Liver (tissue), 9 donors: ENCODE results near the gene NXPE3. TPM values are rescaled to one million over a fixed set of nuclear protein-coding genes. Genes with fewer than 3 reads are reported as not detected.
A peak's percentile ranks its signal among the peaks of the same experiment; 100 is the strongest.

ENCODE experiments used
- DNase-seq: peaks from one replicate; pipeline ENCODE4 v3.0.0-alpha.2; 2017; ENCODE audit warnings: low spot score
- H3K27ac ChIP-seq, 2 donors: one replicate each; pipeline ENCODE4 v1.7.0; 2013; ENCODE audit warnings: inconsistent platforms in 2 of 2, low read length in 2 of 2, control low read depth in 1 of 2, low read depth in 1 of 2, mild to moderate bottlenecking in 1 of 2
- H3K27me3 ChIP-seq, 4 donors: one replicate each; pipeline versions ENCODE4 v1.6.1 to v1.7.0; 2013; ENCODE audit warnings: low read length in 3 of 4, inconsistent platforms in 1 of 4, mild to moderate bottlenecking in 1 of 4, moderate library complexity in 1 of 4; ENCODE audit not compliant: control insufficient read depth in 4 of 4, insufficient read depth in 4 of 4
- H3K36me3 ChIP-seq, 4 donors: one replicate each; pipeline versions ENCODE4 v1.6.1 to v1.7.0; 2013; ENCODE audit warnings: low read length in 3 of 4, mild to moderate bottlenecking in 3 of 4, low read depth in 1 of 4, moderate library complexity in 1 of 4; ENCODE audit not compliant: control insufficient read depth in 4 of 4, insufficient read depth in 3 of 4
- H3K4me1 ChIP-seq, 4 donors: one replicate each; pipeline versions ENCODE4 v1.6.1 to v1.7.0; 2013; ENCODE audit warnings: low read length in 3 of 4, mild to moderate bottlenecking in 3 of 4, moderate library complexity in 1 of 4; ENCODE audit not compliant: control insufficient read depth in 4 of 4, insufficient read depth in 4 of 4
- H3K4me3 ChIP-seq, 3 donors: one replicate each; pipeline versions ENCODE4 v1.6.1 to v1.7.0; 2013; ENCODE audit warnings: low read length in 3 of 3, control low read depth in 1 of 3, low read depth in 1 of 3, mild to moderate bottlenecking in 1 of 3
- H3K9ac ChIP-seq, 2 donors: one replicate each; pipeline ENCODE4 v1.7.0; 2013; ENCODE audit warnings: low read length in 2 of 2, mild to moderate bottlenecking in 2 of 2, moderate library complexity in 2 of 2, control low read depth in 1 of 2, low read depth in 1 of 2
- H3K9me3 ChIP-seq, 4 donors: one replicate each; pipeline versions ENCODE4 v1.6.1 to v1.7.0; 2013; ENCODE audit warnings: low read length in 3 of 4; ENCODE audit not compliant: control insufficient read depth in 4 of 4
- EGR1 ChIP-seq, 2 donors: IDR thresholded peaks; 2 replicates each; pipeline ENCODE4 v1.6.1; 2016 to 2018; ENCODE audit warnings: antibody characterized with exemption in 2 of 2, low read depth in 2 of 2
- FOXA1 ChIP-seq: IDR thresholded peaks from 2 replicates; pipeline ENCODE4 v1.6.1; 2016; ENCODE audit warnings: antibody characterized with exemption
- FOXA2 ChIP-seq: IDR thresholded peaks from 2 replicates; pipeline ENCODE4 v1.6.1; 2016; ENCODE audit warnings: antibody characterized with exemption
- GABPA ChIP-seq, 2 donors: IDR thresholded peaks in 1 of 2; conservative IDR thresholded peaks in 1 of 2; 2 replicates each; pipeline ENCODE4 v1.6.1; 2016; ENCODE audit warnings: antibody characterized with exemption in 2 of 2, mild to moderate bottlenecking in 1 of 2, moderate library complexity in 1 of 2
- HNF4A ChIP-seq, 2 donors: conservative IDR thresholded peaks; 2 replicates each; pipeline ENCODE4 v1.6.1; 2016; ENCODE audit warnings: antibody characterized with exemption in 2 of 2, mild to moderate bottlenecking in 2 of 2
- HNF4G ChIP-seq: IDR thresholded peaks from 2 replicates; pipeline ENCODE4 v1.6.1; 2016; ENCODE audit warnings: antibody characterized with exemption
- JUND ChIP-seq, 2 donors: IDR thresholded peaks; 2 replicates each; pipeline ENCODE4 v1.6.1; 2016; ENCODE audit warnings: antibody characterized with exemption in 2 of 2
- MAX ChIP-seq: IDR thresholded peaks from 2 replicates; pipeline ENCODE4 v1.6.1; 2016; ENCODE audit warnings: antibody characterized with exemption
- NR2F2 ChIP-seq: IDR thresholded peaks from 2 replicates; pipeline ENCODE4 v1.6.1; 2016; ENCODE audit warnings: antibody characterized with exemption
- RAD21 ChIP-seq, 2 donors: IDR thresholded peaks; 2 replicates each; pipeline ENCODE4 v1.6.1; 2016; ENCODE audit warnings: antibody characterized with exemption in 2 of 2, mild to moderate bottlenecking in 2 of 2
- RXRA ChIP-seq, 2 donors: IDR thresholded peaks; 2 replicates each; pipeline ENCODE4 v1.6.1; 2017 to 2018; ENCODE audit warnings: antibody characterized with exemption in 2 of 2, mild to moderate bottlenecking in 1 of 2
- SP1 ChIP-seq: IDR thresholded peaks from 2 replicates; pipeline ENCODE4 v1.6.1; 2018; ENCODE audit warnings: antibody characterized with exemption, mild to moderate bottlenecking
- TAF1 ChIP-seq: conservative IDR thresholded peaks from 2 replicates; pipeline ENCODE4 v1.6.1; 2016; ENCODE audit warnings: antibody characterized with exemption, mild to moderate bottlenecking
- YY1 ChIP-seq: IDR thresholded peaks from 2 replicates; pipeline ENCODE4 v1.6.1; 2016; ENCODE audit warnings: antibody characterized with exemption, mild to moderate bottlenecking
- ZBTB33 ChIP-seq: IDR thresholded peaks from 2 replicates; pipeline ENCODE4 v1.6.1; 2016; ENCODE audit warnings: antibody characterized with exemption
- WGBS: extraction: QIAGEN DNeasy Blood & Tissue Kit; methylation state at CpG from one replicate; pipeline ENCODE4 v1.1.7; 2013; 5-methylcytosine and 5-hydroxymethylcytosine counted together
- polyA plus RNA-seq, 2 donors: library from polyadenylated mRNA; stranded (reverse) in 1 of 2; unstranded in 1 of 2; fragments of 200-250 nt in 1 of 2; fragments of >200 nt in 1 of 2; fragmentation: Nextera tagmentation in 1 of 2; extraction: Ambion mirVana in 1 of 2; gene quantifications; one replicate each; pipeline versions ENCODE4 v1.2.1 to v1.2.3, GENCODE V29; 2013 to 2015
- total RNA-seq, 2 donors: library from RNA; depleted of rRNA; stranded (reverse); fragments of >200 nt; gene quantifications; one replicate each; pipeline ENCODE4 v1.2.3, GENCODE V29; 2014
- TF ChIP-seq, protein P1 (sequence below): fragments of 150-350 bp; IDR thresholded peaks from 2 replicates; pipeline ENCODE4 v1.5.1; 2017; ENCODE audit warnings: improper control_type of control experiment, low read depth, low read length; ENCODE audit not compliant: missing input control
- TF ChIP-seq, protein P2 (sequence below): IDR thresholded peaks from 2 replicates; pipeline ENCODE4 v1.6.1; 2016; ENCODE audit warnings: antibody characterized with exemption, mild to moderate bottlenecking
- TF ChIP-seq, protein P3 (sequence below): IDR thresholded peaks from 2 replicates; pipeline ENCODE4 v1.6.1; 2016; ENCODE audit warnings: antibody characterized with exemption
- donor health status: healthy.
- donor health status: healthy.
- donor health status: healthy.
- donor health status: healthy.
- donor health status: healthy.

NXPE3 gene
- total and polyA plus RNA-seq, 4 donors, result 1.1 to 2.7 (median 1.7) TPM

- TF ChIP-seq YY1 (no peak), SP1 (no peak), TAF1 (no peak), RAD21 (IDR thresholded peaks at IDR 0.05) (no peak), NR2F2 (no peak)
- TF ChIP-seq, protein P1, sequence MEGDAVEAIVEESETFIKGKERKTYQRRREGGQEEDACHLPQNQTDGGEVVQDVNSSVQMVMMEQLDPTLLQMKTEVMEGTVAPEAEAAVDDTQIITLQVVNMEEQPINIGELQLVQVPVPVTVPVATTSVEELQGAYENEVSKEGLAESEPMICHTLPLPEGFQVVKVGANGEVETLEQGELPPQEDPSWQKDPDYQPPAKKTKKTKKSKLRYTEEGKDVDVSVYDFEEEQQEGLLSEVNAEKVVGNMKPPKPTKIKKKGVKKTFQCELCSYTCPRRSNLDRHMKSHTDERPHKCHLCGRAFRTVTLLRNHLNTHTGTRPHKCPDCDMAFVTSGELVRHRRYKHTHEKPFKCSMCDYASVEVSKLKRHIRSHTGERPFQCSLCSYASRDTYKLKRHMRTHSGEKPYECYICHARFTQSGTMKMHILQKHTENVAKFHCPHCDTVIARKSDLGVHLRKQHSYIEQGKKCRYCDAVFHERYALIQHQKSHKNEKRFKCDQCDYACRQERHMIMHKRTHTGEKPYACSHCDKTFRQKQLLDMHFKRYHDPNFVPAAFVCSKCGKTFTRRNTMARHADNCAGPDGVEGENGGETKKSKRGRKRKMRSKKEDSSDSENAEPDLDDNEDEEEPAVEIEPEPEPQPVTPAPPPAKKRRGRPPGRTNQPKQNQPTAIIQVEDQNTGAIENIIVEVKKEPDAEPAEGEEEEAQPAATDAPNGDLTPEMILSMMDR, result no peak
- TF ChIP-seq, protein P2, sequence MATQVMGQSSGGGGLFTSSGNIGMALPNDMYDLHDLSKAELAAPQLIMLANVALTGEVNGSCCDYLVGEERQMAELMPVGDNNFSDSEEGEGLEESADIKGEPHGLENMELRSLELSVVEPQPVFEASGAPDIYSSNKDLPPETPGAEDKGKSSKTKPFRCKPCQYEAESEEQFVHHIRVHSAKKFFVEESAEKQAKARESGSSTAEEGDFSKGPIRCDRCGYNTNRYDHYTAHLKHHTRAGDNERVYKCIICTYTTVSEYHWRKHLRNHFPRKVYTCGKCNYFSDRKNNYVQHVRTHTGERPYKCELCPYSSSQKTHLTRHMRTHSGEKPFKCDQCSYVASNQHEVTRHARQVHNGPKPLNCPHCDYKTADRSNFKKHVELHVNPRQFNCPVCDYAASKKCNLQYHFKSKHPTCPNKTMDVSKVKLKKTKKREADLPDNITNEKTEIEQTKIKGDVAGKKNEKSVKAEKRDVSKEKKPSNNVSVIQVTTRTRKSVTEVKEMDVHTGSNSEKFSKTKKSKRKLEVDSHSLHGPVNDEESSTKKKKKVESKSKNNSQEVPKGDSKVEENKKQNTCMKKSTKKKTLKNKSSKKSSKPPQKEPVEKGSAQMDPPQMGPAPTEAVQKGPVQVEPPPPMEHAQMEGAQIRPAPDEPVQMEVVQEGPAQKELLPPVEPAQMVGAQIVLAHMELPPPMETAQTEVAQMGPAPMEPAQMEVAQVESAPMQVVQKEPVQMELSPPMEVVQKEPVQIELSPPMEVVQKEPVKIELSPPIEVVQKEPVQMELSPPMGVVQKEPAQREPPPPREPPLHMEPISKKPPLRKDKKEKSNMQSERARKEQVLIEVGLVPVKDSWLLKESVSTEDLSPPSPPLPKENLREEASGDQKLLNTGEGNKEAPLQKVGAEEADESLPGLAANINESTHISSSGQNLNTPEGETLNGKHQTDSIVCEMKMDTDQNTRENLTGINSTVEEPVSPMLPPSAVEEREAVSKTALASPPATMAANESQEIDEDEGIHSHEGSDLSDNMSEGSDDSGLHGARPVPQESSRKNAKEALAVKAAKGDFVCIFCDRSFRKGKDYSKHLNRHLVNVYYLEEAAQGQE, result no peak
These were observed 50.9 kb downstream of the NXPE3 start (continued) for GRCh38 chr3:101829874-101830273.

DNA sequence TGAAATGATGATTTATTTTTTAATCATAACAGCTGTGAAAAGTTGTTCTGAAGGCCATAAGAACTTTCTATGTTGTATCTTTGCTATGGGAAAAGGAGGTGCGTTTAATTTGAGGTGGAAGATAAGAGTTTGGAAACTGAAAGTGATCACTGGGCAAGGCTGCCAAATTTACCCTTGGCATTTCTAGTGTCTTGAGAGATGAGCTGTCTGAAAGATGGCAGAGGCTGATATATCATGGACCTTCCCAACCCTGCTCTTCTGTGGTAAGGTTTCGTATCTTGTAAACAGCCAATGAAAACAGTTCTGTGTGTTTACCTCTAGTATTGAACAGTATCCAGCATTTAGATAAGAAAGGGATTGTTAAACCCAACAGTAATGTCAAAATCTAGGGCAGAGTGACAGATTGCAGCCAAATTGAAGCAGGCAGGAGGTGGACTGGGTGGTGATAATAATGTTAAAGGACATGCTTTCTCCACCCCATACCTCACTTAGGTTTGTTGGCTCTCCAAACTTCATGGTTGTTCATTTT is 54.5 kb downstream of the NXPE3 start:
- DNase-seq, result no peak
- peaks cover 0 to 1% (median 0%) of the 10 kb centered on the region in 4 donors for H3K36me3 ChIP-seq
- TF ChIP-seq JUND (IDR thresholded peaks at IDR 0.05), result peak in 1 of 2 donors; percentile 32
- TF ChIP-seq HNF4A (conservative IDR thresholded peaks at IDR 0.05), result peak; percentile 50 to 71
- TF ChIP-seq MAX, result no peak
- TF ChIP-seq NR2F2, result no peak
- TF ChIP-seq SP1, result peak; percentile 70
- peak; percentile 59 to 75 for TF ChIP-seq RXRA (IDR thresholded peaks at IDR 0.05)
- no peak for TF ChIP-seq EGR1 (IDR thresholded peaks at IDR 0.05; ENCODE audit: low read depth in 2 of 2)
- TF ChIP-seq, protein P3, sequence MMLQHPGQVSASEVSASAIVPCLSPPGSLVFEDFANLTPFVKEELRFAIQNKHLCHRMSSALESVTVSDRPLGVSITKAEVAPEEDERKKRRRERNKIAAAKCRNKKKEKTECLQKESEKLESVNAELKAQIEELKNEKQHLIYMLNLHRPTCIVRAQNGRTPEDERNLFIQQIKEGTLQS, result no peak
- TF ChIP-seq FOXA1, result peak; percentile 65
- TF ChIP-seq FOXA2, result peak; percentile 86
- peak; percentile 27 to 29 for TF ChIP-seq RAD21 (IDR thresholded peaks at IDR 0.05)
- TF ChIP-seq YY1, result peak; percentile 61
- no peak for TF ChIP-seq HNF4G
- TF ChIP-seq, protein P1, result no peak
- TF ChIP-seq TAF1, result no peak
- no peak for TF ChIP-seq ZBTB33
- TF ChIP-seq GABPA (IDR thresholded peaks at IDR 0.05 in 1 of 2, conservative IDR thresholded peaks at IDR 0.05 in 1 of 2), result no peak
- TF ChIP-seq, protein P2, result peak; percentile 67
- no peaks in the 10 kb centered on the region for H3K9me3 ChIP-seq
- no peak overlapping the region for H3K9ac ChIP-seq
- no peak overlapping the region for H3K4me3 ChIP-seq
- H3K4me1 ChIP-seq, result peaks cover 5 to 24% (median 15%) of the 10 kb centered on the region in 4 donors
- H3K27me3 ChIP-seq, result no peaks in the 10 kb centered on the region
- peak overlapping the region; percentile 39 to 66 for H3K27ac ChIP-seq
- 34% methylated on average over 2 of the region's 2 CpGs for WGBS
